ENCODE measurements around the gene MAFF.

GRCh38 chr22:38246046-38246658 is 44.4 kb downstream of the MAFF start:
- TF ChIP-seq CTCF (IDR thresholded peaks at IDR 0.05) (no peak), POLR2A (IDR thresholded peaks at IDR 0.05) (no peak)
